ENCODE data around the gene ABCC4. TPM values are rescaled to one million over a fixed set of nuclear protein-coding genes. Genes with fewer than 3 reads are reported as not detected.

The ABCC4 gene
- total RNA-seq, 1 experiment from 2014 or later = 12.5 TPM

DNA sequence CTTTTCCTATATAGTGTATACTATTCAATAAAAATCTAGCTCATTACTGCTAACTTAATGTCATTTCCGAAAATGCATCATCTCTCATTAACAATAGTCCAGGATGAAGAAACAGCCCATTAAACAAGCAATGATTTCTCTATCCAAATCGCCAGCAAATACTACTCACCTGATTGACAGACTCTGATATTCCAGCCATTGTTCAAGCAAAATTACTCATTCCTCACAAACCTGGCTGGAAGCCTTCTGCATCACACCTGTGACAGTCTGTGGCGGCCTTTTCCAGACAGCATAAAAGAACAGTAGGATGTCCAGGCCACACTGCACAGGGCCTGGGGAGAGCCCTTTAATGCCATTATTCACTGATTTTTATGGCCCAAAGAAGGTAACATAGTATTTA is 115.9 kb downstream of the ABCC4 start:
- TF ChIP-seq, protein P1, sequence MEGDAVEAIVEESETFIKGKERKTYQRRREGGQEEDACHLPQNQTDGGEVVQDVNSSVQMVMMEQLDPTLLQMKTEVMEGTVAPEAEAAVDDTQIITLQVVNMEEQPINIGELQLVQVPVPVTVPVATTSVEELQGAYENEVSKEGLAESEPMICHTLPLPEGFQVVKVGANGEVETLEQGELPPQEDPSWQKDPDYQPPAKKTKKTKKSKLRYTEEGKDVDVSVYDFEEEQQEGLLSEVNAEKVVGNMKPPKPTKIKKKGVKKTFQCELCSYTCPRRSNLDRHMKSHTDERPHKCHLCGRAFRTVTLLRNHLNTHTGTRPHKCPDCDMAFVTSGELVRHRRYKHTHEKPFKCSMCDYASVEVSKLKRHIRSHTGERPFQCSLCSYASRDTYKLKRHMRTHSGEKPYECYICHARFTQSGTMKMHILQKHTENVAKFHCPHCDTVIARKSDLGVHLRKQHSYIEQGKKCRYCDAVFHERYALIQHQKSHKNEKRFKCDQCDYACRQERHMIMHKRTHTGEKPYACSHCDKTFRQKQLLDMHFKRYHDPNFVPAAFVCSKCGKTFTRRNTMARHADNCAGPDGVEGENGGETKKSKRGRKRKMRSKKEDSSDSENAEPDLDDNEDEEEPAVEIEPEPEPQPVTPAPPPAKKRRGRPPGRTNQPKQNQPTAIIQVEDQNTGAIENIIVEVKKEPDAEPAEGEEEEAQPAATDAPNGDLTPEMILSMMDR (IDR thresholded peaks at IDR 0.05; ENCODE audit: unreplicated experiment) = no peak
- H3K4me1 Mint-ChIP-seq (ENCODE audit: low read depth, unreplicated experiment) = no peaks in the 10 kb centered on the region
- CTCF ChIA-PET = no interaction called here
- no TSS peak for BruUV-seq (replicated peaks)
- H3K27ac Mint-ChIP-seq (ENCODE audit: unreplicated experiment) = no peak overlapping the region
- no peak overlapping the region for H3K4me3 Mint-ChIP-seq (ENCODE audit: low read depth, unreplicated experiment)
- H3K36me3 Mint-ChIP-seq (ENCODE audit: insufficient read depth, unreplicated experiment) = no peaks in the 10 kb centered on the region
- H3K27me3 Mint-ChIP-seq (ENCODE audit: unreplicated experiment) = no peaks in the 10 kb centered on the region
- intact Hi-C loops (cut with micrococcal nuclease; ENCODE audit: unreplicated experiment) = no loop called here
- no peaks in the 10 kb centered on the region for H3K9me3 Mint-ChIP-seq (ENCODE audit: low read depth, unreplicated experiment)
- no peak for DNase-seq

DNA sequence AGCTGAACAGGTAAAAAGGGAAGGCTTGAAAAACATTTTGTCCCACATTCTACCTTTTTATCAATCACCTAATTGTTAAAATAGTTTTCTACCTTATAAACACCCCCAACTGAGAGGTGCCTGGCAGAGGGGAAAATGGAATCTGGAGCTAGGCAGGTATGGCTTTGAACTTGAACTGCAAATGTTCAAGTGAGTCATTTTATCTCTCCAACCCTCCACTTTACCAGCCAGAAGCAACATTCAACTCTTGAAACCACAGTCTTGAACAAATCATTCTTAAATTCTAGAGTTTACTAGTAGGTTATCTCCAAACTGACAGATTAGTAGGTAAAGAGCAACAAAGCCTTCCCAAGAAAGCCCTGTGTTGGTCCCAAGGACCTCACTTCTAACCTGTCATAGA is 116.9 kb downstream of the ABCC4 start:
- intact Hi-C loops (cut with micrococcal nuclease; ENCODE audit: unreplicated experiment) = no loop called here
- Mint-ChIP-seq H3K4me1 (ENCODE audit: low read depth, unreplicated experiment) (no peaks in the 10 kb centered on the region), H3K36me3 (ENCODE audit: insufficient read depth, unreplicated experiment) (no peaks in the 10 kb centered on the region), H3K27ac (ENCODE audit: unreplicated experiment) (no peak overlapping the region), H3K4me3 (ENCODE audit: low read depth, unreplicated experiment) (no peak overlapping the region), H3K9me3 (ENCODE audit: low read depth, unreplicated experiment) (no peaks in the 10 kb centered on the region), H3K27me3 (ENCODE audit: unreplicated experiment) (no peaks in the 10 kb centered on the region)
- BruUV-seq (replicated peaks) = no TSS peak
- CTCF ChIA-PET = no interaction called here
- TF ChIP-seq, protein P1 (IDR thresholded peaks at IDR 0.05; ENCODE audit: unreplicated experiment) = no peak
- no peak for DNase-seq

- no peaks in the 10 kb centered on the region for H3K36me3 Mint-ChIP-seq (ENCODE audit: insufficient read depth, unreplicated experiment)
- DNase-seq = no peak
- H3K4me1 Mint-ChIP-seq (ENCODE audit: low read depth, unreplicated experiment) = no peaks in the 10 kb centered on the region
- TF ChIP-seq, protein P1 (IDR thresholded peaks at IDR 0.05; ENCODE audit: unreplicated experiment) = no peak
- no peaks in the 10 kb centered on the region for H3K9me3 Mint-ChIP-seq (ENCODE audit: low read depth, unreplicated experiment)
- CTCF ChIA-PET = no interaction called here
- no TSS peak for BruUV-seq (replicated peaks)
- no peaks in the 10 kb centered on the region for H3K27me3 Mint-ChIP-seq (ENCODE audit: unreplicated experiment)
- no peak overlapping the region for H3K4me3 Mint-ChIP-seq (ENCODE audit: low read depth, unreplicated experiment)
- no peak overlapping the region for H3K27ac Mint-ChIP-seq (ENCODE audit: unreplicated experiment)
- intact Hi-C loops (cut with micrococcal nuclease; ENCODE audit: unreplicated experiment) = no loop called here
Measured at GRCh38 chr13:95182570-95183265, 118.5 kb downstream of the ABCC4 start.

DNA sequence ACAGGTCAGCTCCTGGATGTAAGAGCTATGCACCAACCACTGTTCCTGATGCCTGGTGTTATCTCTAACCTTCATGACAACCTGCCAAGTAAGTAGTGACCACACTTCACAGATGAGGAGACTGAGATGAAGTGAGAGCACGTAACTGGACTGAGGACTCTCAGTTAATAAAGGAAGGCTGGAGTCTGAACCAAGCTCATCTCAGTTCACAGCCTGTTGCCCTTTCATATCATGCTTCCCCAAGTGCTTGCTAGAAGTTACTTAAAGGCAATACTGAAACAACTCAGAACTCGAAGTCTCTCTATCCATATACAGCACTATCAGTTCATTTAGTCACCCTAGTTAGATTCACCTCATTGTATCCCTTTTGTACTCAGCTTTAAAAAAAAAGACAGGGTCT is 119.7 kb downstream of the ABCC4 start:
- H3K4me1 Mint-ChIP-seq (ENCODE audit: low read depth, unreplicated experiment) = no peaks in the 10 kb centered on the region
- H3K27ac Mint-ChIP-seq (ENCODE audit: unreplicated experiment) = no peak overlapping the region
- BruUV-seq (replicated peaks) = no TSS peak
- CTCF ChIA-PET = no interaction called here
- H3K27me3 Mint-ChIP-seq (ENCODE audit: unreplicated experiment) = no peaks in the 10 kb centered on the region
- DNase-seq = no peak
- no peaks in the 10 kb centered on the region for H3K36me3 Mint-ChIP-seq (ENCODE audit: insufficient read depth, unreplicated experiment)
- TF ChIP-seq, protein P1 (IDR thresholded peaks at IDR 0.05; ENCODE audit: unreplicated experiment) = no peak
- H3K4me3 Mint-ChIP-seq (ENCODE audit: low read depth, unreplicated experiment) = no peak overlapping the region
- intact Hi-C loops (cut with micrococcal nuclease; ENCODE audit: unreplicated experiment) = no loop called here
- H3K9me3 Mint-ChIP-seq (ENCODE audit: low read depth, unreplicated experiment) = no peaks in the 10 kb centered on the region
